ENCODE data around the gene MAPT.
A peak's percentile ranks its signal among the peaks of the same experiment; 100 is the strongest.

The MAPT gene

GRCh38 chr17:45867702-45868101, 26.7 kb upstream of the MAPT start:
- Histone ChIP-seq H2BK120ac (ENCODE audit: low read depth, low read length) (no peak overlapping the region), H3K9me3 (ENCODE audit: control insufficient read depth, low read length) (no peaks in the 10 kb centered on the region), H4K91ac (ENCODE audit: low read length) (no peak overlapping the region), H3K18ac (ENCODE audit: low read depth in 1 of 2, low read length in 2 of 2) (no peak overlapping the region), H2AK5ac (ENCODE audit: low read length, severe bottlenecking) (no peak overlapping the region), H3K27ac (ENCODE audit: low read length, poor library complexity, severe bottlenecking) (no peak overlapping the region), H2BK5ac (ENCODE audit: low read depth, low read length, poor library complexity, severe bottlenecking) (no peak overlapping the region), H3K9ac (ENCODE audit: low read length) (no peak overlapping the region), H3K4me2 (ENCODE audit: low read length, poor library complexity, severe bottlenecking) (no peak overlapping the region), H3K23ac (ENCODE audit: low read length in 2 of 2) (no peak overlapping the region), H3K79me1 (replicated peaks; ENCODE audit: low read length, poor library complexity, severe bottlenecking) (no peaks in the 10 kb centered on the region), H3K4me1 (ENCODE audit: control insufficient read depth, insufficient read depth, low read depth, low read length) (no peaks in the 10 kb centered on the region), H4K8ac (ENCODE audit: low read length) (no peak overlapping the region), H2BK12ac (ENCODE audit: low read length in 2 of 2) (no peak overlapping the region), H2BK15ac (ENCODE audit: low read depth, poor library complexity, severe bottlenecking) (no peak overlapping the region), H3K14ac (ENCODE audit: low read length in 2 of 2) (no peak overlapping the region), H3K36me3 (ENCODE audit: control insufficient read depth in 1 of 2, insufficient read depth in 2 of 2, low read depth in 1 of 2, low read length in 2 of 2) (no peaks in the 10 kb centered on the region), H3K4me3 (ENCODE audit: insufficient read depth in 1 of 2, low read depth in 1 of 2, low read length in 2 of 2) (no peak overlapping the region), H2AFZ (ENCODE audit: low read depth, low read length) (no peak overlapping the region), H3K4ac (ENCODE audit: low read depth in 1 of 2, low read length in 2 of 2) (no peak overlapping the region), H3K27me3 (ENCODE audit: control insufficient read depth in 1 of 2, insufficient read depth in 1 of 2, low read length in 2 of 2) (peaks cover 38 to 60% of the 10 kb centered on the region in 2 experiments)
- DNase-seq: no peak
- WGBS: 79% methylated on average over 8 of the region's 8 CpGs

GRCh38 chr17:45868276-45868675, 26.1 kb upstream of the MAPT start:
- Histone ChIP-seq H4K8ac (ENCODE audit: low read length) (no peak overlapping the region), H2AK5ac (ENCODE audit: low read length, severe bottlenecking) (no peak overlapping the region), H3K4ac (ENCODE audit: low read depth in 1 of 2, low read length in 2 of 2) (no peak overlapping the region), H3K9me3 (ENCODE audit: control insufficient read depth, low read length) (no peaks in the 10 kb centered on the region), H3K4me1 (ENCODE audit: control insufficient read depth, insufficient read depth, low read depth, low read length) (no peaks in the 10 kb centered on the region), H2BK12ac (ENCODE audit: low read length in 2 of 2) (no peak overlapping the region), H3K4me3 (ENCODE audit: insufficient read depth in 1 of 2, low read depth in 1 of 2, low read length in 2 of 2) (no peak overlapping the region), H2AFZ (ENCODE audit: low read depth, low read length) (no peak overlapping the region), H3K23ac (ENCODE audit: low read length in 2 of 2) (no peak overlapping the region), H3K4me2 (ENCODE audit: low read length, poor library complexity, severe bottlenecking) (no peak overlapping the region), H3K14ac (ENCODE audit: low read length in 2 of 2) (no peak overlapping the region), H3K27ac (ENCODE audit: low read length, poor library complexity, severe bottlenecking) (no peak overlapping the region), H4K91ac (ENCODE audit: low read length) (no peak overlapping the region), H2BK15ac (ENCODE audit: low read depth, poor library complexity, severe bottlenecking) (no peak overlapping the region), H3K18ac (ENCODE audit: low read depth in 1 of 2, low read length in 2 of 2) (no peak overlapping the region), H2BK5ac (ENCODE audit: low read depth, low read length, poor library complexity, severe bottlenecking) (no peak overlapping the region), H3K79me1 (replicated peaks; ENCODE audit: low read length, poor library complexity, severe bottlenecking) (no peaks in the 10 kb centered on the region), H3K27me3 (ENCODE audit: control insufficient read depth in 1 of 2, insufficient read depth in 1 of 2, low read length in 2 of 2) (peaks cover 42 to 55% of the 10 kb centered on the region in 2 experiments), H3K36me3 (ENCODE audit: control insufficient read depth in 1 of 2, insufficient read depth in 2 of 2, low read depth in 1 of 2, low read length in 2 of 2) (no peaks in the 10 kb centered on the region), H3K9ac (ENCODE audit: low read length) (no peak overlapping the region), H2BK120ac (ENCODE audit: low read depth, low read length) (no peak overlapping the region)
- WGBS: 55% methylated on average over 5 of the region's 5 CpGs
- DNase-seq: no peak

DNA sequence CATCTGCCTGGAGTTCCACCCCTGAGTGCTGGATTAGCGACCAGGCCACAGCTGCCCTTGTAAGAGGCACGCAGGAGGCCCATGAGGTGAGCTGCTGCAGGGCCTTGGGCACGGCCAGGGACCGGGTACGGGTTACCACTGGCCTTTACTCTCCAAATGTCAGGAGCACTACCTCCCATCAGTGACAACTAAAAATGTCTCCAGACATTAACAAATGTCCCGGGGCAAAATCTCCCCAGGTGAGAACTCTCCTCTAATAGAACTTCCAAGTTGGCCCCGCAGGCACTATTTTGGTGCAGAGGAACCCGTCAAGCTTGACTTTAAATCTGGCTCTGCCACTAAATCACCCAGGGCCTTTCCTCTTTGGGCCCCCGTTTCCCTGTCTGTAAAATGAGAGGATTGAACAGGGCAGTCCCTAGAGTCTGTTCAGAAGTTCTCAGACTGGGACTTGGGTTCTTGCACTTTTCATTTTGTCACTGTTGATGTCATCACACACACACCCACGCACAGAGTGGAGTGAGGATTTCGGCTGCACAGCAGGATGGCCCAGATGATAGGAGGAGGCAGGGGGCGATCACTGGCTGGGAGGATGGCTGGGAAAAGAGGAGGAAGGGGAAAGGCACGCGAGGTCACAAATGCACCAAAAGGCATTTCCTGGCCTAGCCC, 24.5 kb upstream of the MAPT start:
- Histone ChIP-seq H4K91ac (ENCODE audit: low read length) (no peak overlapping the region), H3K27me3 (ENCODE audit: control insufficient read depth in 1 of 2, insufficient read depth in 1 of 2, low read length in 2 of 2) (peaks cover 41 to 55% of the 10 kb centered on the region in 2 experiments), H2BK5ac (ENCODE audit: low read depth, low read length, poor library complexity, severe bottlenecking) (no peak overlapping the region), H4K8ac (ENCODE audit: low read length) (peak overlapping the region; percentile 28), H3K4me3 (ENCODE audit: insufficient read depth in 1 of 2, low read depth in 1 of 2, low read length in 2 of 2) (no peak overlapping the region), H3K27ac (ENCODE audit: low read length, poor library complexity, severe bottlenecking) (no peak overlapping the region), H2AFZ (ENCODE audit: low read depth, low read length) (no peak overlapping the region), H3K36me3 (ENCODE audit: control insufficient read depth in 1 of 2, insufficient read depth in 2 of 2, low read depth in 1 of 2, low read length in 2 of 2) (no peaks in the 10 kb centered on the region), H3K9me3 (ENCODE audit: control insufficient read depth, low read length) (no peaks in the 10 kb centered on the region), H2AK5ac (ENCODE audit: low read length, severe bottlenecking) (no peak overlapping the region), H3K18ac (ENCODE audit: low read depth in 1 of 2, low read length in 2 of 2) (no peak overlapping the region), H3K9ac (ENCODE audit: low read length) (no peak overlapping the region), H3K14ac (ENCODE audit: low read length in 2 of 2) (peak overlapping the region in 1 of 2 experiments; percentile 76), H3K4me2 (ENCODE audit: low read length, poor library complexity, severe bottlenecking) (no peak overlapping the region), H2BK120ac (ENCODE audit: low read depth, low read length) (no peak overlapping the region), H3K4ac (ENCODE audit: low read depth in 1 of 2, low read length in 2 of 2) (no peak overlapping the region), H3K23ac (ENCODE audit: low read length in 2 of 2) (peak overlapping the region in 1 of 2 experiments; percentile 91), H2BK15ac (ENCODE audit: low read depth, poor library complexity, severe bottlenecking) (no peak overlapping the region), H2BK12ac (ENCODE audit: low read length in 2 of 2) (no peak overlapping the region), H3K79me1 (replicated peaks; ENCODE audit: low read length, poor library complexity, severe bottlenecking) (no peaks in the 10 kb centered on the region), H3K4me1 (ENCODE audit: control insufficient read depth, insufficient read depth, low read depth, low read length) (no peaks in the 10 kb centered on the region)
- 48% methylated on average over 13 of the region's 14 CpGs for WGBS
- peak; percentile 23 for DNase-seq

DNA sequence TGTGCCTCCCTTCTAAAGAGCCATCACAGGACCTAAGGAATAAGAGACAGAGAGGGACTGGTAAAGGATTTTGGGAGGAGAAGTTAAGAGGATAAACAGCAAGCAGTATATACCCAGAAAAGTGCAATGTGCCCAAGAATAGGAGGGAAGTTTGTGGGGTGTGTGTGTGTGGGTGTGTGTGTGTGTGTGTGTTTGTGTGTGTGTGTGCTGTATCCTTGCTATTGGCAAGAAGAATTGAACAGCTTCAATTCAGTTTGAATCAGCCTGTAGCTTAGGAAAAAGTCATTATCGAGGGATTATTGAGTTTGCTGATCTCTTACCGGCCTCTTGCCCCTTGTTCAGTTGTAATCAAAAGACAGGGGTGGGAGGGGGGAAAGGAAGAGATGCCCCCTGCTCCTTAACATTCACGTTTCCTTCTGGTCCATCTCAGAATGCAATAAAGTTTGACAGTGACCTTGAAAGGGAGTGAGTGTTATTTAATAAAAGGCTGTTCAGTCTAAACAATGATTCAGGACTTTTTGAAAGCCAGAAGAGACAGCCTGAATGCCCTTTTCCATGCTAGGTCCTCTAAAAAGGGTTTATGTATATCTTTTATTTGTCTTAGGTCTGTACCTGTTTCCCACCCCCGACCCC, 23.9 kb upstream of the MAPT start:
- no peak overlapping the region for H2BK15ac ChIP-seq (ENCODE audit: low read depth, poor library complexity, severe bottlenecking)
- 52% methylated on average over 2 of the region's 4 CpGs for WGBS
- H2BK12ac ChIP-seq (ENCODE audit: low read length in 2 of 2): no peak overlapping the region
- peak overlapping the region in 1 of 2 experiments; percentile 91 for H3K23ac ChIP-seq (ENCODE audit: low read length in 2 of 2)
- no peak for DNase-seq
- no peak overlapping the region for H2BK120ac ChIP-seq (ENCODE audit: low read depth, low read length)
- H3K9ac ChIP-seq (ENCODE audit: low read length): no peak overlapping the region
- H3K4me1 ChIP-seq (ENCODE audit: control insufficient read depth, insufficient read depth, low read depth, low read length): no peaks in the 10 kb centered on the region
- H4K91ac ChIP-seq (ENCODE audit: low read length): no peak overlapping the region
- H3K4me2 ChIP-seq (ENCODE audit: low read length, poor library complexity, severe bottlenecking): no peak overlapping the region
- H3K18ac ChIP-seq (ENCODE audit: low read depth in 1 of 2, low read length in 2 of 2): no peak overlapping the region
- H2AFZ ChIP-seq (ENCODE audit: low read depth, low read length): no peak overlapping the region
- H3K36me3 ChIP-seq (ENCODE audit: control insufficient read depth in 1 of 2, insufficient read depth in 2 of 2, low read depth in 1 of 2, low read length in 2 of 2): no peaks in the 10 kb centered on the region
- no peaks in the 10 kb centered on the region for H3K9me3 ChIP-seq (ENCODE audit: control insufficient read depth, low read length)
- peaks cover 35 to 50% of the 10 kb centered on the region in 2 experiments for H3K27me3 ChIP-seq (ENCODE audit: control insufficient read depth in 1 of 2, insufficient read depth in 1 of 2, low read length in 2 of 2)
- no peaks in the 10 kb centered on the region for H3K79me1 ChIP-seq (replicated peaks; ENCODE audit: low read length, poor library complexity, severe bottlenecking)
- peak overlapping the region in 1 of 2 experiments; percentile 76 for H3K14ac ChIP-seq (ENCODE audit: low read length in 2 of 2)
- H3K4ac ChIP-seq (ENCODE audit: low read depth in 1 of 2, low read length in 2 of 2): no peak overlapping the region
- no peak overlapping the region for H3K4me3 ChIP-seq (ENCODE audit: insufficient read depth in 1 of 2, low read depth in 1 of 2, low read length in 2 of 2)
- H3K27ac ChIP-seq (ENCODE audit: low read length, poor library complexity, severe bottlenecking): no peak overlapping the region
- H2BK5ac ChIP-seq (ENCODE audit: low read depth, low read length, poor library complexity, severe bottlenecking): no peak overlapping the region
- H2AK5ac ChIP-seq (ENCODE audit: low read length, severe bottlenecking): no peak overlapping the region
- no peak overlapping the region for H4K8ac ChIP-seq (ENCODE audit: low read length)
